ENCODE data around the gene IGFL1.
"Not testable (repeated sequence)": the region's sequence is repeated elsewhere in the genome, so short reads cannot be mapped to it uniquely, and the experiment has no call there.

IGFL1 gene

DNA sequence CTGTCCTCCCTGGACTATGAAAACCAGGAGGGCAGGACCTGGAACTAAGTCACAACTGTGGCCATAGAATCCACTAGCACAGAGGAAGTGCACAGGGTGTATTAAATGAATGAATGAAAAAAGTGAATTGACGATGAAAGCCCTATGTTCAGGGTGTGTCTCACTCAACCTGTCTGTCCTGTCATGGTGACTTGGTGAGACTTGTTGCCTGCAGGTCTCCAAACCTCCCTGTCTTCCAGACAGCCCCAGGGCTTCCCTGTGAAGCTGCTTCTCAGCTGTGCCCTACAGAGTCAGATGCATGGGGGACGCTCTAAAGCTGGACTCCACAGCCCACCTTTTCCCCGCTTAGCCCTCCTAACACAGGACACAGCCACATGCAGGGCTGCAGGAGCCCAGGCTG is 4.8 kb upstream of the IGFL1 start:
- DNase-seq (ENCODE audit: low read depth in 2 of 2) = no peak

DNA sequence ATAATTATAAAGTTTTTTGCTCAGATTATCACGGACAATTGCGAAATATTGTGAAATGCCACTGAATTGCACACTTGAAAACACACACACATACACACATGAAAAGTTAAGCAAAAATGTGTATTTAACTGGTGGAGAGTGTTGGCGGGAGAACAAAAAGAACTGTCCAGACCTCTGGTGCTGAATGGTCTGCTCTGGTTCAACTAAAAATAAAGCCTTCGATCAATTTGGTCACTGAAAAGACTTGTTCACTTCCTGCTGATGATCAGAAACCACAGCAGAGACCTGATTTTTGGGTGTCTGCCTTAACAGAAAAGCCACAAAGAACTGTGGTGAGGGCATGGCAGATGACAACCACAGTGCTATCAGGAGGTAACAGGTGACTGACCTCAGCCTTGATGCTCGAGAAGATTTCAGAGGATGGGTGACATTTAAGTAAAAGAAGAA is 4.0 kb upstream of the IGFL1 start:
- no peak for DNase-seq (ENCODE audit: low read depth in 2 of 2)

- no peak for DNase-seq (ENCODE audit: low read depth in 2 of 2)
Observed at GRCh38 chr19:46226438-46226973, 3.0 kb upstream of the IGFL1 start.

DNA sequence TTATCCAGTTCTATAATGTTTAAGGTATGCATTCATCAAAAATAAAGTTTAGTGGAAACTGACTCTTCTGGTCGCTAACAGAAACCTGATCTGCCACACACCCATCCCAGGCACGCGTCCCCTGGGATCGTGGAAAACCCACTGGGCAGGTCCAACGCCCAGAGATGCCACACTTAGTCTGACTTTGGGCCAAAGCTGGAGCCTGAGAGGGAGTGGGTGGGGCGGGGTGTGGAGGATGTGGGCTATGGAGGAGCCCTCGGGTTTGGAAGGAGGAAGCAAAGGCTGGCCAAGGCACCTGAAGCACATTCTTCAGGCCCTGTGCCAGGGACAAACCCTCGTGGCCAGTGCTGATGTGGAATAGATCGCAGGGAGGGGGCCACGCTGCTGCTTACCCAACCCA is 2.5 kb downstream of the IGFL1 start:
- DNase-seq (ENCODE audit: low read depth in 2 of 2) = no peak

DNA sequence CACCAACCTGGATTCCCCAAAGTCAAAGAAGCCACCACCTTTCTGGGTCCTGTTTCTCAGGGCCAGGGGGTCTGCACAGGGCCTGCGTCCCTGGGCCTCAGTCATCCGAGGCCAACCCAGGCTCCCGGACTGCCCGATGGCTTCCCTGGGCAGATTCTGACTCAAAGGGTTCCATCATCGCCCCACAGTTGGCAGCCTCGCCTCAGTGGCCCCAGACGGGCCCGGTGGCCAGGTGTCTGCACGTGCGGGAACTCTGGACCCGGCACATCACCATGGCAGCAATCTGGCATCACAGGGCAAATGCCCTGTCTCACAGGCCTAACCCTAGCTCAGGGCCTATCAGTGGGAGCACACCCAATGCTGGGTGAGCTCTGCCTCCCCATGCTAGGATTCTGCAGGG is 2.9 kb downstream of the IGFL1 start:
- no peak for DNase-seq (ENCODE audit: low read depth in 2 of 2)

- no peak for DNase-seq (ENCODE audit: low read depth in 2 of 2)
Observed at GRCh38 chr19:46232938-46233621, 3.5 kb downstream of the IGFL1 start.

DNA sequence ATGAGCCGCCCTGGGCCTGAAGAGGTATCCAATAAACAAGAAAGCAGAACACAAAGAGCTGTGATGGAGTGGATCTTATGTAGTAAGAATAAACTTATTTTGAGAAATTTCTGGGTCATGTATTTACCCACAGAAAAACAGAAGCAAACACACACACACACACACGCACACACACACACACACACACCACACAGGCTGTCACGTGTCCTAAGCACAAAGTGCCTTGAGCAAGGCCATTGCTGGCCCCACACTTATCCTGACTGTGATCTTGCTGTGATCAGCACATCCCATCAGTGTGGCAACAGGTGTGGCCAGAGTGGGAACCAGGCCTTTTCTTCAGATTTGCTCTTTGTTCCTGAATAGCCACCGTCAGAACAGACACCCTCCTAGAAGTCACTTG is 4.3 kb downstream of the IGFL1 start:
- DNase-seq (ENCODE audit: low read depth in 2 of 2) = not testable (repeated sequence)

DNA sequence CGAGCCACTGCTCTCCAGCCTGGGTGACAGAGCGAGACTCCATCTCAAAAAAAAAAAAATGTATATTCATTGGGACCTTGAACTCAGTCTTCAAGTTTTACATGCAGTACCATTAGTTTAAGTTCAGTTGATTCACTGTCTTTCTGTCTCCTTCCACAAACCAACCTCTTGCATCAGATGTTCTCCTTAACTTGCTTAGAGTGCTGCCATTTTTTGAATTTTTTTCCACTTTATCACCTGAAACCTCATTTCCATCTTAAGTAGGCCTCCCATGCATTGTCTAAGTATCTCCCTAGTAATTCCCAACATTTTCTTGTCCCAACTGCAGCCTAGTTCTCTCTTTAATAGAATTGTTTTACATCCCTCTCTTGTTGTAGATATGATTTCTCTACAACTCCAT is 8.6 kb downstream of the IGFL1 start:
- DNase-seq (ENCODE audit: low read depth in 2 of 2) = not testable (repeated sequence)

DNA sequence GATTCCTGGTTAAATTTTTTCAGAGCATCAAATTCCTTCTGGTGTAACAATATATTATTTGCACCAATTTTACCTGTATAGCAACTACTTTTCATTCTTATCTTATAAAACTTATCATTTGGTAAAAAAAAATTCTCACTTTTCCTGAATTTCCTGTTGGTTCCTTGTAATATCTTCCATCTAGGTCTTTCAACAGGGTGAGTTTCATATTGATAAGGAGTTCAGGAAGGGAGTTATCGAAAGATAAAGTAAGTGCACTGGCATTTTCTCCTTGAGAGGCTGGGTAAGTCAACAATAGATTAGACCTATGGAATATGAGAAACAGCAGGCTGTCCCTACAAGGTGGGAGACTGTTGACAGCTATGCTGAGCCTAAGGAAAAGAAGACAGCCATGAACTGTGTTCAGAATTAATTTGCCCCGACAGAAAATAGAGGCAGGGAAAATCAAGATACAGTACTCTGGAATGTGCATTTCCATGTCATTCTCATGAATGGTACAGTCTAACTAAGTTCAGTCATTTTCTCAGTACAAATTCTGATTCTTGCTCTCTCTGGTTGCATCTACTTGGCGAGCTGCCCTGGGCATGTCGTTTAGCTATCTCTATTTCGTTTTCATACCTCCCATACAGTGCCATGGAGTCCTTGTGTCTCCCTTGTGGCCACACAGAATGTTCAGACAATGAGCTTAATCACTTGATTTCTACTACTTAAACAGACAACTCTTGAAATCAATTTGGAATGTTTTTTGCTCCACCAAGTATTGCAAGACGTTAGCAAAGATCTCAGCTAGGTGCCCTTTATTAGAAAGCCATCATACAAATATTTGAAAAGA is 9.9 kb downstream of the IGFL1 start:
- DNase-seq (ENCODE audit: low read depth in 2 of 2) = no peak

- no peak for DNase-seq (ENCODE audit: low read depth in 2 of 2)
Observed at GRCh38 chr19:46240693-46241092, 11.2 kb downstream of the IGFL1 start.

- no peak for DNase-seq (ENCODE audit: low read depth in 2 of 2)
Observed at GRCh38 chr19:46241626-46242025, 12.1 kb downstream of the IGFL1 start.

- not testable (repeated sequence) for DNase-seq (ENCODE audit: low read depth in 2 of 2)
Observed at GRCh38 chr19:46243081-46243654, 13.6 kb downstream of the IGFL1 start.

GRCh38 chr19:46250076-46250735 is 20.7 kb downstream of the IGFL1 start:
- no peak for DNase-seq (ENCODE audit: low read depth in 2 of 2)

GRCh38 chr19:46251416-46251815 is 21.9 kb downstream of the IGFL1 start:
- DNase-seq (ENCODE audit: low read depth in 2 of 2) = no peak

GRCh38 chr19:46254776-46255175 is 25.2 kb downstream of the IGFL1 start:
- DNase-seq (ENCODE audit: low read depth in 2 of 2) = no peak

DNA sequence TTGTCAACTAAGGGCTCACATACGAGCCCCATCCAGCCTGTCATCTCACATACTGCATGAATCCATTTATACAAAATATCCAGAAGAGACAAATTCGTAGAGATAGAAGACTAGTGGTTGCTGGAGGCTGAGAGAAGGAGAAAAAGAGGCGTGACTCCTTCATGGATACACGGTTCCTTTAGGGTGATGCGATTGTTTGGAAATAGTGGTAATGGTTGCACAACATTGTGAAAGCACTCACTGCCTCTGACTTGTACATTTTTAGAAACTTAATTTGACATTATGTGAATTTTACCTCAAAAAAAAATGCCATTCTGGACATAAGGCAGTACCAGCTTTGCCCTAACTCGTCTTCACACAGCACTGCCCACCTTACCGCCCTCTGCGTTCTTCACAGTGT is 27.3 kb downstream of the IGFL1 start:
- DNase-seq (ENCODE audit: low read depth in 2 of 2) = no peak

GRCh38 chr19:46261501-46261900 is 32.0 kb downstream of the IGFL1 start:
- not testable (repeated sequence) for DNase-seq (ENCODE audit: low read depth in 2 of 2)

DNA sequence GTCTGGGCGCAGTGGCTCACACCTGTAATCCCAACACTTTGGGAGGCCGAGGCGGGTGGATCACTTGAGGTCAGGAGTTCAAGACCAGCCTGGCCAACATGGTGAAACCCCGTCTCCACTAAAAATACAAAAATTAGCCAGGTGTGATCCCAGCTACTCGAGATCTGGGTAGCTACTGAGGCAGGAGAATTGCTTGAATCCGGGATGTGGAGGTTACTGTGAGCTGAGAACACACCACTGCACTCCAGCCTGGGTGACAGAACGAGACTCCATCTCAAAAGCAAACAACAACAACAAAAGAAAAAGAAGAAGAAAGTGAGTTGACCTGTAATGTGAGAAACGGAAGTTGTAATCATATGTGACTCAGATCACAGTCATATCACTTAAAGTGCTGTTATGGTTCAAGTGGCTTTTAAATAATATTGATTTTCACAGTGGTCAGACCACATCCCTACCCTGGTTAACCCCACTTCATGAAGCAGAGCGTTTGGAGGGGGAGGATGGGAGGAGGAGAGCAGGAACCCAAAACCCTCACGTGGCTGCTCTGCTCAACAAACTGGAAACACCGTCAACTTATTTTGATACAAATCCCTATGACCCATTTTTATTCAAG is 33.2 kb downstream of the IGFL1 start:
- peak; percentile 34 to 52 for DNase-seq (ENCODE audit: low read depth in 2 of 2)

DNA sequence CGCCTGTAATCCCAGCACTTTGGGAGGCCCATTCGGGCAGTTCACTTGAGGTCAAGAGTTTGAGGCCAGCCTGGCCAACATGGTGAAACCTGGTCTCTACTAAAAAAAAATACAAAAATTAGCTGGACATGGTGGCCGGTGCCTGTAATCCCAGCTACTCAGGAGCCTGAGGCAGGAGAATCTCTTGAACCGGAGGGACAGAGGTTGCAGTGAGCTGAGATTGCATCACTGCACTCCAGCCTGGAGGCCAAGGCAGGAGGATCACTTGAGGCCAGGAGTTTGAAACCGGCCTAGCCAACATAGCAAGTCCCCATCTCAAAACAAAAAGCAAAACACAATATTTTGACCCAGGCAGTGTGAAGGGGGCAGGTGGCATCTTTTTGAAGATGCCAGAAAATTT is 35.3 kb downstream of the IGFL1 start:
- DNase-seq (ENCODE audit: low read depth in 2 of 2) = not testable (repeated sequence)

DNA sequence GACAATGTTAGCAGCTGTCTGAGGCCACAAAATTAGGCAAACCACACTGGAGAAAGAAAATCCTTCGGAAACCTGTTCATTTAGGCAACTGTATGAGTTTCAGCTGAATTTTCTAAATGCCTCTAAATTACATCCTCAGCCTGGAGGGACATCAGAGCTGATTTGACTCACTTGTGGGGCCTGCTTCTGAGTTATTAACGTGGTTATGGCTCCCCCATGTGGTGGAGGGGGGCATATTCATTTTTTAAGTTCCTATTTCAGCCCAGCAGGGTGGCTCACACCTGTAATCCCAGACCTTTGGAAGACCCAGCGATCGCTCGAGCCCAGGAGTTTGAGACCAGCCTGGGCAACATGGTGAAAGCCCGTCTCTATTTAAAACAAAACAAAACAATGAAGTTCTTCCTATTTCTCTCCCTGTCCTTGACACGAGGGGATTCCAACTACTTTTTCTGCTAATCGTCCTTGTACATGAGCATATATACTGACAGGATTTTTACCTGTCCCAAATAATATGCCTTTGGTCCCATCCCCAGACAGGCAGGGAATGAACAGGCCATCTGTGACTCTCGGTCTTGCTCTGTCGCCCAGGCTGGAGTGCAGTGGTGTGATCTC is 35.8 kb downstream of the IGFL1 start:
- peak; percentile 36 to 49 for DNase-seq (ENCODE audit: low read depth in 2 of 2)

- no peak for DNase-seq (ENCODE audit: low read depth in 2 of 2)
Observed at GRCh38 chr19:46269101-46269500, 39.6 kb downstream of the IGFL1 start.
